Measurements from ENCODE around the gene DPM2.

DNA sequence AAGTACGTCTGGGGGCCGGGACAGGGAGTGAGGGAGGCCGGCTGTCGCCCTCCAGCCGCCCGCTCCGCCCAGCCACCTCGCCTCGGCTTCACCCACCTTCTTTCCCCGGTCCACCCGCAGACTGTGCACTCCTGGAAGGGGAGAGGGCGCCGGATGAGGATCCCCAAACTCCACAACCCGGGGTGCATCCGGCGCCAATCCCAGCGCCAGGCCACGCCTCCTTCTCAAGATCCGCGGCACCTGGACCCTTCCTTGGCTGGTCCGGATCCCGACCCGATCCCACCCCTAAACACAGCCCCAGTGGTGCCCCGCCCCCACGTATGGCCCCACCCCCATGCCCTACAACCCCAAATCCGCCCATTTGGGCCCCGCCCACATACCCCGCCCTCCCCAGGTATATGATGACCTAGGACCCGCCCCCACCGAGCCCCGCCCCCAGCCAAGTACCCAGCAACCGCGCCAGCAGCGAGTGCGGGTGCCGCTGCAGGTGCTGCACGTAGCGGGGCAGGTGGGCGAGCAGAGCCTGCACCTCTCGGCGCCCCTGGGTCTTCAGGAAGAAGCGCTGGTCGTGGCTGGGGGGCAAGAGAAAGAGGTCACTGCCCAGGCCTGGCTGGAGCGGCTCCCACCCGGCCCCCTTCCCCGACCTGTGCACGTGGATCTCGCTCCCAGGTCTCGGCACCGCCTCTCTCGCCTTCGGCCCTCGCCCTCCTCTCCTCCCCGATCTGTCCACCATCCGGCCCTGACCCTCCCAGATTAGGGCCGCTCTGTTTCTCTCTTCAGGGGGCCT is 10.3 kb downstream of the DPM2 start:
- TF ChIP-seq, protein P1, sequence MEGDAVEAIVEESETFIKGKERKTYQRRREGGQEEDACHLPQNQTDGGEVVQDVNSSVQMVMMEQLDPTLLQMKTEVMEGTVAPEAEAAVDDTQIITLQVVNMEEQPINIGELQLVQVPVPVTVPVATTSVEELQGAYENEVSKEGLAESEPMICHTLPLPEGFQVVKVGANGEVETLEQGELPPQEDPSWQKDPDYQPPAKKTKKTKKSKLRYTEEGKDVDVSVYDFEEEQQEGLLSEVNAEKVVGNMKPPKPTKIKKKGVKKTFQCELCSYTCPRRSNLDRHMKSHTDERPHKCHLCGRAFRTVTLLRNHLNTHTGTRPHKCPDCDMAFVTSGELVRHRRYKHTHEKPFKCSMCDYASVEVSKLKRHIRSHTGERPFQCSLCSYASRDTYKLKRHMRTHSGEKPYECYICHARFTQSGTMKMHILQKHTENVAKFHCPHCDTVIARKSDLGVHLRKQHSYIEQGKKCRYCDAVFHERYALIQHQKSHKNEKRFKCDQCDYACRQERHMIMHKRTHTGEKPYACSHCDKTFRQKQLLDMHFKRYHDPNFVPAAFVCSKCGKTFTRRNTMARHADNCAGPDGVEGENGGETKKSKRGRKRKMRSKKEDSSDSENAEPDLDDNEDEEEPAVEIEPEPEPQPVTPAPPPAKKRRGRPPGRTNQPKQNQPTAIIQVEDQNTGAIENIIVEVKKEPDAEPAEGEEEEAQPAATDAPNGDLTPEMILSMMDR (IDR thresholded peaks at IDR 0.05; ENCODE audit: insufficient read depth, low read length): no peak
- no peak for TF ChIP-seq REST (IDR thresholded peaks at IDR 0.05; ENCODE audit: insufficient replicate concordance, low read depth)
- no peak for TF ChIP-seq POLR2AphosphoS5 (IDR thresholded peaks at IDR 0.05; ENCODE audit: low read depth)
- no peak for TF ChIP-seq SPI1 (IDR thresholded peaks at IDR 0.05; ENCODE audit: borderline replicate concordance, low read depth)
